PC-9 (cell line): ENCODE measurements around the gene RBMS1. TPM values are rescaled to one million over a fixed set of nuclear protein-coding genes. Genes with fewer than 3 reads are reported as not detected.

Source experiments
- BruUV-seq: library from RNA; stranded (reverse); fragments of 400-500 nt; replicated peaks from 2 replicates; lab custom pipeline; 2021; lab: Mats Ljungman, UMichigan
- CTCF ChIA-PET: fragments of 300-600 bp; sonication (Branson Sonifier 250); formaldehyde crosslinking; loops from one replicate; lab custom pipeline; 2022; ENCODE audit warnings: antibody characterized with exemption; lab: Charles Lee
- POLR2A ChIA-PET: fragments of 300-600 bp; sonication (Branson Sonifier 250); formaldehyde crosslinking; loops from one replicate; lab custom pipeline; 2022; ENCODE audit warnings: antibody characterized with exemption; ENCODE audit not compliant: unreplicated experiment; lab: Charles Lee
- DNase-seq, 2 experiments: peaks; one replicate each; pipeline versions ENCODE4 v3.0.0 to v3.0.0-alpha.2; 2015 to 2022; ENCODE audit warnings: mixed read lengths in 1 of 2
- H2AFZ ChIP-seq: fragments of 200-600 bp; sonication (generic); 2 replicates; pipeline ENCODE4 v1.8.1; 2017; ENCODE audit warnings: antibody characterized with exemption
- H3F3A ChIP-seq: fragments of 200-600 bp; sonication (generic); 2 replicates; pipeline ENCODE4 v1.8.1; 2017; ENCODE audit warnings: antibody characterized with exemption, mild to moderate bottlenecking, low read depth; ENCODE audit not compliant: insufficient read depth
- H3K27ac ChIP-seq: fragments of 200-600 bp; sonication (generic); 2 replicates; pipeline ENCODE4 v1.6.1; 2016; ENCODE audit warnings: mixed run types
- H3K27me3 ChIP-seq: fragments of 200-600 bp; sonication (generic); 2 replicates; pipeline ENCODE4 v1.6.1; 2016; ENCODE audit warnings: low read depth, mixed run types; ENCODE audit not compliant: insufficient read depth
- H3K36me3 ChIP-seq: fragments of 200-600 bp; sonication (generic); 2 replicates; pipeline ENCODE4 v1.6.1; 2016; ENCODE audit warnings: low read depth, mixed run types
- H3K4me1 ChIP-seq: fragments of 200-600 bp; sonication (generic); replicated peaks from 2 replicates; pipeline ENCODE4 v1.6.1; 2016; ENCODE audit warnings: mixed run types; ENCODE audit not compliant: insufficient read depth
- H3K4me2 ChIP-seq: fragments of 200-600 bp; sonication (generic); 2 replicates; pipeline ENCODE4 v1.6.1; 2017; ENCODE audit warnings: mixed run types
- H3K4me3 ChIP-seq: fragments of 200-600 bp; sonication (generic); 2 replicates; pipeline ENCODE4 v1.6.1; 2016; ENCODE audit warnings: mixed run types
- H3K79me2 ChIP-seq: fragments of 200-600 bp; sonication (generic); 2 replicates; pipeline ENCODE4 v1.6.1; 2017; ENCODE audit warnings: low read depth, mixed run types
- H3K9me2 ChIP-seq: fragments of 200-600 bp; sonication (generic); 2 replicates; pipeline ENCODE4 v1.8.1; 2017; ENCODE audit warnings: mild to moderate bottlenecking; ENCODE audit not compliant: insufficient read depth
- H3K9me3 ChIP-seq: fragments of 200-600 bp; sonication (generic); 2 replicates; pipeline ENCODE4 v1.8.1; 2016; ENCODE audit warnings: low read depth; ENCODE audit not compliant: insufficient read depth
- H4K20me1 ChIP-seq: fragments of 200-600 bp; sonication (generic); 2 replicates; pipeline ENCODE4 v1.8.1; 2017; ENCODE audit not compliant: insufficient read depth
- CTCF ChIP-seq: fragments of 200-600 bp; sonication (generic); conservative IDR thresholded peaks from 2 replicates; pipeline ENCODE4 v1.6.1; 2017; ENCODE audit warnings: mixed run types, antibody characterized with exemption, mild to moderate bottlenecking, moderate library complexity
- EZH2 ChIP-seq: fragments of 200-600 bp; sonication (generic); IDR thresholded peaks from 2 replicates; pipeline ENCODE4 v1.8.0; 2017; ENCODE audit warnings: antibody characterized with exemption, low read depth
- intact Hi-C: fragments of 100-400 bp; cut with micrococcal nuclease; formaldehyde crosslinking; loops from one replicate; pipeline ENCODE4 v1.10.0; 2022; ENCODE audit not compliant: unreplicated experiment
- total RNA-seq: library from RNA; stranded (reverse); gene quantifications from 2 replicates; pipeline ENCODE4 v1.2.3, GENCODE V29; 2021

RBMS1 gene
- total RNA-seq, 1 experiment from 2014 or later = 65.1 TPM

- ChIA-PET CTCF (no interaction called here), POLR2A (no interaction called here)
- Histone ChIP-seq H3K9me2 (no peaks in the 10 kb centered on the region), H3K4me1 (peaks cover 26% of the 10 kb centered on the region), H3F3A (peaks cover 16% of the 10 kb centered on the region; the same call in 1 of the 2 replicates), H3K27ac (no peak overlapping the region), H4K20me1 (no peaks in the 10 kb centered on the region), H3K4me2 (no peak overlapping the region), H2AFZ (no peak overlapping the region), H3K27me3 (no peaks in the 10 kb centered on the region), H3K4me3 (no peak overlapping the region), H3K9me3 (no peaks in the 10 kb centered on the region), H3K36me3 (no peaks in the 10 kb centered on the region), H3K79me2 (no peaks in the 10 kb centered on the region)
- no peak for DNase-seq
- intact Hi-C loops = no loop called here
- no peak for TF ChIP-seq CTCF
- TF ChIP-seq EZH2 = no peak
- BruUV-seq = no TSS peak
Observed at GRCh38 chr2:160267692-160268091, 225.9 kb downstream of the RBMS1 start.

- POLR2A ChIA-PET = no interaction called here
- Histone ChIP-seq H3K27ac (no peak overlapping the region), H3K79me2 (no peaks in the 10 kb centered on the region), H3K4me1 (peaks cover 26% of the 10 kb centered on the region), H3K36me3 (no peaks in the 10 kb centered on the region), H3K9me3 (no peaks in the 10 kb centered on the region), H2AFZ (no peak overlapping the region), H3K4me2 (no peak overlapping the region), H3K27me3 (no peaks in the 10 kb centered on the region), H3F3A (peaks cover 16% of the 10 kb centered on the region; the same call in 1 of the 2 replicates), H3K4me3 (no peak overlapping the region), H4K20me1 (no peaks in the 10 kb centered on the region), H3K9me2 (no peaks in the 10 kb centered on the region)
- no TSS peak for BruUV-seq
- intact Hi-C loops = no loop called here
- CTCF ChIA-PET = no interaction called here
- DNase-seq = no peak
- TF ChIP-seq CTCF (no peak), EZH2 (no peak)
Observed at GRCh38 chr2:160267022-160267421, 226.6 kb downstream of the RBMS1 start.

GRCh38 chr2:160266037-160266551 lies 227.5 kb downstream of the RBMS1 start:
- TF ChIP-seq CTCF (no peak), EZH2 (no peak)
- POLR2A ChIA-PET = no interaction called here
- H3K79me2 ChIP-seq = no peaks in the 10 kb centered on the region
- H3K4me2 ChIP-seq = no peak overlapping the region
- no TSS peak for BruUV-seq
- no peaks in the 10 kb centered on the region for H3K9me2 ChIP-seq
- H3K27me3 ChIP-seq = no peaks in the 10 kb centered on the region
- H3K4me1 ChIP-seq = peaks cover 24% of the 10 kb centered on the region
- peaks cover 9% of the 10 kb centered on the region; the same call in 1 of the 2 replicates for H3F3A ChIP-seq
- H4K20me1 ChIP-seq = no peaks in the 10 kb centered on the region
- CTCF ChIA-PET = no interaction called here
- H3K27ac ChIP-seq = no peak overlapping the region
- H2AFZ ChIP-seq = no peak overlapping the region
- DNase-seq = no peak
- no peak overlapping the region for H3K4me3 ChIP-seq
- H3K9me3 ChIP-seq = no peaks in the 10 kb centered on the region
- no peaks in the 10 kb centered on the region for H3K36me3 ChIP-seq
- intact Hi-C loops = no loop called here
